BLaER1 treated with 17β-estradiol and CSF1 and Interleukin-3, amounts not matched to agents 10 nM and 100 nM (cell line): ENCODE data around the gene PDIA2.
"Not testable (repeated sequence)": the region's sequence is repeated elsewhere in the genome, so short reads cannot be mapped to it uniquely, and the experiment has no call there.

Experiments
- H3K27ac ChIP-seq, 11 experiments: shearing (Covaris generic); formaldehyde crosslinking; 2 replicates each; pipeline ENCODE4 v1.8.1; 2022
- H3K27me3 ChIP-seq, 11 experiments: shearing (Covaris generic); formaldehyde crosslinking; 2 replicates each; pipeline ENCODE4 v1.8.1; 2022
- H3K36me3 ChIP-seq, 11 experiments: shearing (Covaris generic); formaldehyde crosslinking; 2 replicates each; pipeline ENCODE4 v1.8.1; 2022
- H3K4me1 ChIP-seq, 10 experiments: shearing (Covaris generic); formaldehyde crosslinking; 2 replicates each; pipeline ENCODE4 v1.8.1; 2022
- H3K4me2 ChIP-seq, 11 experiments: shearing (Covaris generic); formaldehyde crosslinking; 2 replicates each; pipeline ENCODE4 v1.8.1; 2022
- H3K4me3 ChIP-seq, 10 experiments: shearing (Covaris generic); formaldehyde crosslinking; 2 replicates each; pipeline ENCODE4 v1.8.1; 2022
- H3K9ac ChIP-seq, 11 experiments: shearing (Covaris generic); formaldehyde crosslinking; 2 replicates each; pipeline ENCODE4 v1.8.1; 2022
- H3K9me3 ChIP-seq, 11 experiments: shearing (Covaris generic); formaldehyde crosslinking; replicated peaks in 1 of 11; 2 replicates each; pipeline ENCODE4 v1.8.1; 2022
- H4K20me1 ChIP-seq, 11 experiments: shearing (Covaris generic); formaldehyde crosslinking; 2 replicates each; pipeline ENCODE4 v1.8.1; 2022
- Cebpa-rat ChIP-seq, 11 experiments: shearing (Covaris generic); IDR thresholded peaks; 2 replicates each; pipeline ENCODE4 v1.8.1; 2022

PDIA2 gene

DNA sequence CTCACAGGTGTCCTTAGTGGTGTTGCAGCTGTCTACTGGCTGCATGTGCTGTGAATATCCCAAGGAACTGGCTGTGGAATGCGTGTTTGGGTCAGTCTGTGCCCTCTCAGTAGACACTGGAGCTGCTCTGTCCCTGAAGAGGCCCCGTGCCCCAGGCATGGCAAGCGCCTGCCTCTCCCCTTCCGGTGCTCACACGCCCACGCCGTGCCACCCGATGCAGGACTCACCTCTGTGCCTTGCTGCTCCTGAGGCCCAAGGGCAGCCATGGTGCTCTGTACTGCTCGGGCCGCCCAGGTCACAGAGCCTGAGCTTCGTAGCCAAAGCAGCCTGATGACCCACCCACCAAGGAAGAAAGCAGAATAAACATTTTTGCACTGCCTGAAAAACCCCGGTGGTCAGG lies 17.3 kb upstream of the PDIA2 start:
- H3K9me3 ChIP-seq = no peaks in the 10 kb centered on the region
- no peaks in the 10 kb centered on the region for H3K27me3 ChIP-seq
- no peak overlapping the region for H3K27ac ChIP-seq
- no peak overlapping the region for H3K9ac ChIP-seq
- no peak overlapping the region for H3K4me3 ChIP-seq
- H3K36me3 ChIP-seq = peaks cover 34 to 58% (median 48%) of the 10 kb centered on the region in 11 experiments
- H4K20me1 ChIP-seq = peaks cover 0 to 83% (median 0%) of the 10 kb centered on the region in 11 experiments; a peak in 6 of 22 replicates
- no peaks in the 10 kb centered on the region for H3K4me1 ChIP-seq
- TF ChIP-seq Cebpa-rat (IDR thresholded peaks at IDR 0.05) = no peak
- no peak overlapping the region for H3K4me2 ChIP-seq

DNA sequence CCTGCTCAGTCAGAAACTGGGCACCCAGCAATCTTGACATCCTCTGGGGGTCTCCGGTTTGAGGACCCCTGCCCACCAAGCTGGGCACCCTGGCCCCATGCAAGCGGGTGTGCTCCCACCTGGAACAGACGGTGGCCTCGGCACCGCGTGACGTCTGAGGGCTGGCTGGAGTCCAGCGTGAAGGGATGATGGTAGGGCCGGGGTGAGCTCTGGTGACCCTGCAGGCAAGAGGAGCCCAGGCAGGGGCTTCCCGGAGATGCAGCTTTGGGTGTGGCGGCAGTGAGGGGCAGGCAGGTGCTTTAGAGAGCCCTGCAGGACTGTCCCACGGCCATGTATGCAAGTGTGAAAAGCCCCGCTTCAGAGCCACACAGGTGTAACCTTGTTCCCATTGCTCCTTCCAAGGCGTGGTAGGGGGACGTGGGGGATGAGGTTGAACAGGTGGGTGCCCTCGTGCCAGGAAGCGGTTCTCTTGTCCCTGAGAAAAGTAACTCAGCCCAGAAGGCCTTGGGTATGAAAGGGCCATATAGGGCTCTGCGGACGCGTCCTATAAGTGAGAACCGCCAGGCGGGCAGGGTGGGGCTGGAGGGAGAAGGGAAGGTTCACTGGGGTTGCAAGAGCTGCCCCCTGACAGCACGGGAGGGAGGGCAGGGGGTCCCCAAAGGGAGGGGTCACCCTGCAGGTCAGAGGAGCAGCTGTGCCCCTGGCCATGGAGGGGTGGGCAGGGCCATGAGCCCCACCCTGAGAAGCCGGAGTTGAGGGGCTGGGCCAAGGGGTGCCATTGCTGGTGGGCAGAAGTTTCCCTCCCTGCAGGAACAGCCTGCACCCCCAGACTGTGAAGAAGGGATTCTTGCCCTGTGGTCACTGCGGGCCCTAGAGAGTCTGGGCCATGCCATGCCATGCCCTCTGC lies 16.5 kb upstream of the PDIA2 start:
- Histone ChIP-seq H3K9ac (no peak overlapping the region), H3K9me3 (no peaks in the 10 kb centered on the region), H3K36me3 (peaks cover 26 to 50% (median 40%) of the 10 kb centered on the region in 11 experiments), H3K4me3 (no peak overlapping the region), H3K4me1 (no peaks in the 10 kb centered on the region), H4K20me1 (peaks cover 0 to 75% (median 0%) of the 10 kb centered on the region in 11 experiments; a peak in 6 of 22 replicates), H3K27me3 (no peaks in the 10 kb centered on the region), H3K27ac (no peak overlapping the region), H3K4me2 (no peak overlapping the region)
- TF ChIP-seq Cebpa-rat (IDR thresholded peaks at IDR 0.05) = no peak

DNA sequence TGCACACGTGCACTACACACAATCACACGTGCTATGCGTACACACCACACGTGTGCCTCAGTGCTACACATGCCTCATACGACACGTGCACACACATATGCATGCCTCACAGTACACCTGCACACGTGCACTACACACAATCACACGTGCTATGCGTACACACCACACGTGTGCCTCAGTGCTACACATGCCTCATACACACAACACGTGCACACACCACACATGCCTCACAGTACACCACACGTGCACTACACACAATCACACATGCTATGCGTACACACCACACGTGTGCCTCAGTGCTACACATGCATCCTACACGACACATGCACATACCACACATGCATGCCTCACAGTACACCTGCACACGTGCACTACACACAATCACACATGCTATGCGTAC lies 15.4 kb upstream of the PDIA2 start:
- not testable (repeated sequence) for H3K4me2 ChIP-seq, H3K27ac ChIP-seq, H3K4me1 ChIP-seq, H3K4me3 ChIP-seq, H3K9ac ChIP-seq, H3K27me3 ChIP-seq, H3K9me3 ChIP-seq
- peaks cover 16 to 40% (median 30%) of the 10 kb centered on the region in 11 experiments; a peak in 21 of 22 replicates for H3K36me3 ChIP-seq
- peaks cover 0 to 65% (median 0%) of the 10 kb centered on the region in 11 experiments; a peak in 6 of 22 replicates for H4K20me1 ChIP-seq

DNA sequence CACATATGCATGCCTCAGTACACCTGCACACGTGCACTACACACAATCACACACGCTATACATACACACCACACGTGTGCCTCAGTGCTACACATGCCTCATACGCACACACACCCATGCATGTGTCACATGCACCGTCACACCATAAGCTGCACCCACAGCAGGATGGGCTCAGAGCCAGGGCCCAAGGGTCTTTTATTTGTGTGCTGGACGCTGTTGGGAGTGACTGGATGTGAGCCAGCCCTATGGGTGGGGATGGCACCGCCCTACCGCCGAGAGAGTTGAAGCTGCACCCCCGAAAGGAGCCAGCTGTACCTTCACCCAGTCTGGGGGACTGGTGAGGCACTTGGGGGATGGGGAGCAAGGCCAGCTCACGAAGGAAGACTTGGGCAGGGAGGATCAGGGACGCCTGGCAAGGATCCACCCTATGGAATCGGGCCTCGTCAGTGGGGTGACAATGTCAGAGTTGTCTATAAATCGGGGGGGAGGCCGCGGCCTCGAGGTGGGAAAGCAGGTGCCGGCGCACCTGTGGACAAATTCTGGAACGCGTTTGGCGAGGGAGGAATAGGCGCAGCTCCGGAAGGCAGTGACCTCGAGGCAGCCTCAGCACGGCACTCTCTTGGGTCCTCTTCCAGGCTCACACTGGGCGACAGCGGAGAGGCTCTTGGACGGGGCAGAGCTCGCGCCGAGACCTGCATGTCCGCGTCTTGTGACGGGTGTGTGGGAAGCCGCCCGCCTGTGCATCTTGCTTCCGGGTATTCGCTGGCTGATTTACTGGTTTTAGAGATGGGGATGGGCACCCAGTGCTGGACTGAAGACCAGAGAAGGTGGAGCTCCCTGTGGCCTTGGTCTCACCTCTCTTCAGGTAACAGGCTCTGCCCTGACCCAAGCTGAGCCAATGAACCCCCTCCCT lies 14.6 kb upstream of the PDIA2 start:
- H3K27ac ChIP-seq = no peak overlapping the region
- H3K4me3 ChIP-seq = no peak overlapping the region
- H3K36me3 ChIP-seq = peaks cover 11 to 32% (median 21%) of the 10 kb centered on the region in 11 experiments; a peak in 20 of 22 replicates
- TF ChIP-seq Cebpa-rat (IDR thresholded peaks at IDR 0.05) = no peak
- no peaks in the 10 kb centered on the region for H3K9me3 ChIP-seq
- no peaks in the 10 kb centered on the region for H3K4me1 ChIP-seq
- H3K9ac ChIP-seq = no peak overlapping the region
- peaks cover 0 to 7% (median 0%) of the 10 kb centered on the region in 11 experiments; a peak in 3 of 22 replicates for H3K27me3 ChIP-seq
- peaks cover 0 to 60% (median 0%) of the 10 kb centered on the region in 11 experiments; a peak in 6 of 22 replicates for H4K20me1 ChIP-seq
- no peak overlapping the region for H3K4me2 ChIP-seq

DNA sequence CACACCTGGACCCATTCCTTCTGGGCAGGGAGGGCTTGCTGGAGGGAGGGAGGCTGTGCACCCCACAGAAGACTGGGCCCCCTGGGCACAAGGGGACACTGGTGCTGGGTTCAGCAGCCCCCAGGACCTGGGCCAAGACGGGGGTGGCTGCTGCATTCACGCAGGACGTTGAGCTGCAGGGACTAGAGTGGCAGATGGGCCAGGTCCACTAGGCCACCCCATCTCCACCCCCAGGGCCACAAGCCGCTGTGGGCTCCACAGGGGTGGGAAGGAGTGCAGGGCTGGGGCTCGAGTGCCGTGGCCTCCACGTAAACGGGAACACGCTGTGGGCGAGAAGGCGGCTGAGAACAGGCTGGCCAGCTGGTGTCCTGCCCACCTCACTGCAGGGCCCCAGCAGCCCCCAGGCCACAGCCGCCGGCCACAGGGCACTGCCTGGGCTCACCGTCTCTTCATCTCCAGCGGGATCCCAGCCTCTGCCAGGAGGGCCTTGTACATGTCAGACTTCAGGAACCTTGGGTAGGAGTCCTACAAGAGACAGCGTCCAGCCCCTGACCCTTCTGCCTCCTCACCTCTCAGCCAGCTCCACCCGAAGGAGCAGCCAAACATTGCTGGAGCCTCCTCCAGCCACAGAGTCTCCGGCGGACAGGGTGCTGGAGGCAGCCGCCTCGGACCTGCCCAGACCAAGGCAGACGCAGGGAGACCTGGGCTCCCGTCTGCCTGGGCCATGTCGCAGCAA lies 13.7 kb upstream of the PDIA2 start:
- H3K9ac ChIP-seq = no peak overlapping the region
- H3K27me3 ChIP-seq = peaks cover 3 to 14% (median 4%) of the 10 kb centered on the region in 11 experiments
- H3K27ac ChIP-seq = no peak overlapping the region
- TF ChIP-seq Cebpa-rat (IDR thresholded peaks at IDR 0.05) = no peak
- no peak overlapping the region for H3K4me3 ChIP-seq
- H3K9me3 ChIP-seq = no peaks in the 10 kb centered on the region
- H3K4me1 ChIP-seq = no peaks in the 10 kb centered on the region
- peaks cover 8 to 23% (median 13%) of the 10 kb centered on the region in 11 experiments; a peak in 19 of 22 replicates for H3K36me3 ChIP-seq
- peaks cover 0 to 52% (median 0%) of the 10 kb centered on the region in 11 experiments; a peak in 7 of 22 replicates for H4K20me1 ChIP-seq
- H3K4me2 ChIP-seq = no peak overlapping the region

DNA sequence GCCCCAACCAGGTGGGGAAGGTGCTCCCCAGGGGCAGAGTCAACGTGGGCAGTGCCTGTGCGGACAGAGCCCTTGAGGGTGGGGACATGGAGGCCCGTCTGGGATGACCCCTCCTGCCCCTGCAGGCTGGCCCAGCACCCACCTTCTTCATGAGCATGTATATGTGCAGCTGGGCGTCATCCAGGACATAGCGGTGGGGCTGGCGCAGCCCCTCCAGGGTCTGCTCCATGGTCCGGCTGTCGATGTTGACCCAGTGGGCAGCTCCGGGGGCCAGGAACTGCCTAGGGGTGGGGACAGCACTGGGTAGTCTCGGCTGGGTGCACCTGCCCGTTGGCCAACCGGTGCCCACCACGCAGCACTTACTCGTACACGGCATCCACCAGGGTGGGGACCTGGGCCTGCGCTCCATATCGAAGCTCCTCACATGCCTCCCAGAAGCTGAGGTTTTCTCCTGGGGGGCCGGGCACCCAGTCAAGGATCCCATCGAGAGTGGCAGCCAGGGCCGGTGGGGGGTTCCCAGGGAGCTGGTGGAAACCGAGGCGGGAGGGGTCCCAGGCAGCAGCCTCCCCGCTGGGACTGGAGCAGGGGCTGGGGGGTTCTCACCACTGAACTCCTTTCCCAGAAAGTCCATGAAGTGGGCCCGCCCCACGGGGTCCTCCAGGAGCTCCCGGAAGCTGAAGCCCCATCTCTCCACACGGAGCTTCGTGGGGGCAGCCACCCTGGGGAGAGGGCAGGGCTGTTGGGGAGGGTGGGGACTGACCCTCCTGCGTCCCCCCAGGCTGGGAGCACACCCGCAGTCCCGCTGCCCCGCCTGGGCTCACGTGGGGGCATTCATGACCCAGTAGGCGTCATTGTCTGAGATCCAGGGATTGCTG lies 12.3 kb upstream of the PDIA2 start:
- H3K27ac ChIP-seq = no peak overlapping the region
- no peaks in the 10 kb centered on the region for H3K9me3 ChIP-seq
- no peak overlapping the region for H3K4me2 ChIP-seq
- no peak overlapping the region for H3K9ac ChIP-seq
- H3K4me1 ChIP-seq = peaks cover 0 to 9% (median 6%) of the 10 kb centered on the region in 10 experiments; a peak in 16 of 20 replicates
- no peak for TF ChIP-seq Cebpa-rat (IDR thresholded peaks at IDR 0.05)
- H3K27me3 ChIP-seq = peaks cover 15 to 28% (median 18%) of the 10 kb centered on the region in 11 experiments
- H3K36me3 ChIP-seq = peaks cover 0 to 9% (median 0%) of the 10 kb centered on the region in 11 experiments; a peak in 6 of 22 replicates
- H3K4me3 ChIP-seq = no peak overlapping the region
- peaks cover 0 to 42% (median 0%) of the 10 kb centered on the region in 11 experiments; a peak in 8 of 22 replicates for H4K20me1 ChIP-seq

DNA sequence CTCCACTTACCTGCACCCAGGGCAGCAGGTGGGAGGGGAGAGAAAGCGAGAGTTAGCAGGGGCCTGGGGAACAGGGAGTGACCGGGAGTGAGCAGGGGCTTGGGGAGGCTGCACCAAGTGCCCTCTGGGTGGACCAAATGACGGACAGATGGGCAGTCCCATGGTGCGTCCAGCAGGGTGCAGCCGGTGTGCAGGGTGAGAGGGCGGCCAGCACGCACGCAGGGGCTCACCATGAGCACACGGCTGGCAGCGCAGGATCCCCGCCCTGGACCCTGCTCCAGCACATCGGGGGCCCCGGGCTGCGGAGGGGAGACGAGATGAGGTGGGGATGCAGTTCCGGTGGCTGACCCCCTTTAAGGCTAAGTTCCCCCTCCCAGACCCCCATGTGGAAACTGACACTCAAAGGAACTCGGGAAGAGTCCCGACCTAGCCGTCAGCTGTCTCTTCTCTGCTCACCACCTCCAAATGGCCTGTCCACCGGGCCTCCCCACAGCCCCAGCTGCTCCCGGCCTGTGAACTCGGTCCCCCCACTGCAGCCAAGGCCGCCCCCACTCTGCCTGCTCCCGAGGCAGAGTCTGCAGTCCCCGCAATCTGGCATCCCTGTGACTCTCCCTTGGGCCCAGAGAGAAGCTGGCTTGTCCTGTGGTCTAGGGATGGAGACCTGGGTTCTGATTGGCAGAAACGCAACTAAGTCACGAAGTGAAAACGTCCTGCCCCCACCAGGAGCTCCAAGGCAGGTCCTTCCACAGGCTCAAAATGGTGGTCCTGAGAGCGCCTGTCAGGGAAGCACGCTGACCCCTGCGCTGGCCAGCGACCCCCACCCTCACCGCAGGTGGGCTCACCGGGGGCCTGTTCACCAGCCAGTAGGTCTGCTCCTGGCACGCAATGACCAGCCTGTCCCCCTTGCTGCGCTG lies 10.1 kb upstream of the PDIA2 start:
- Histone ChIP-seq H4K20me1 (peaks cover 0 to 30% (median 0%) of the 10 kb centered on the region in 11 experiments; a peak in 5 of 22 replicates), H3K4me1 (peaks cover 0 to 9% (median 6%) of the 10 kb centered on the region in 10 experiments; a peak in 16 of 20 replicates), H3K36me3 (no peaks in the 10 kb centered on the region), H3K4me3 (no peak overlapping the region), H3K9me3 (no peaks in the 10 kb centered on the region), H3K4me2 (no peak overlapping the region), H3K27ac (no peak overlapping the region), H3K27me3 (peaks cover 36 to 51% (median 41%) of the 10 kb centered on the region in 11 experiments), H3K9ac (no peak overlapping the region)
- no peak for TF ChIP-seq Cebpa-rat (IDR thresholded peaks at IDR 0.05)
